ENCODE measurements around the gene LCNL1.

The LCNL1 gene

GRCh38 chr9:137007108-137007815, 24.5 kb downstream of the LCNL1 start:
- Histone ChIP-seq H3F3A (ENCODE audit: low read depth) (no peaks in the 10 kb centered on the region), H4K20me1 (ENCODE audit: insufficient read depth, low read length, poor library complexity, severe bottlenecking) (no peaks in the 10 kb centered on the region), H3K4me2 (ENCODE audit: low read depth, low read length, poor library complexity, severe bottlenecking) (no peak overlapping the region), H3K9me2 (replicated peaks; ENCODE audit: low read depth, low read length) (no peaks in the 10 kb centered on the region), H3K36me3 (ENCODE audit: insufficient read depth, low read length) (no peaks in the 10 kb centered on the region), H3K27me3 (ENCODE audit: insufficient read depth, low read length, poor library complexity, severe bottlenecking) (no peaks in the 10 kb centered on the region), H3K4me1 (ENCODE audit: insufficient read depth, low read length, poor library complexity, severe bottlenecking) (no peaks in the 10 kb centered on the region), H2AFZ (ENCODE audit: low read length) (no peak overlapping the region), H3K9me3 (ENCODE audit: insufficient read depth, low read depth, low read length) (no peaks in the 10 kb centered on the region), H3K9ac (ENCODE audit: low read depth, low read length, poor library complexity, severe bottlenecking) (no peak overlapping the region), H3K79me2 (ENCODE audit: insufficient read depth, low read length) (no peaks in the 10 kb centered on the region), H3K4me3 (ENCODE audit: low read length, poor library complexity, severe bottlenecking) (no peak overlapping the region)
- TF ChIP-seq EZH2phosphoT487 (IDR thresholded peaks at IDR 0.05; ENCODE audit: borderline replicate concordance) (no peak), CTCF (conservative IDR thresholded peaks at IDR 0.05; ENCODE audit: low read length) (no peak)

- no peaks in the 10 kb centered on the region for H3F3A ChIP-seq (ENCODE audit: low read depth)
- no peaks in the 10 kb centered on the region for H3K4me1 ChIP-seq (ENCODE audit: insufficient read depth, low read length, poor library complexity, severe bottlenecking)
- TF ChIP-seq EZH2phosphoT487 (IDR thresholded peaks at IDR 0.05; ENCODE audit: borderline replicate concordance): no peak
- TF ChIP-seq CTCF (conservative IDR thresholded peaks at IDR 0.05; ENCODE audit: low read length): no peak
- no peaks in the 10 kb centered on the region for H3K27me3 ChIP-seq (ENCODE audit: insufficient read depth, low read length, poor library complexity, severe bottlenecking)
- H3K9me2 ChIP-seq (replicated peaks; ENCODE audit: low read depth, low read length): no peaks in the 10 kb centered on the region
- H3K4me2 ChIP-seq (ENCODE audit: low read depth, low read length, poor library complexity, severe bottlenecking): no peak overlapping the region
- no peaks in the 10 kb centered on the region for H4K20me1 ChIP-seq (ENCODE audit: insufficient read depth, low read length, poor library complexity, severe bottlenecking)
- no peak overlapping the region for H3K4me3 ChIP-seq (ENCODE audit: low read length, poor library complexity, severe bottlenecking)
- H3K79me2 ChIP-seq (ENCODE audit: insufficient read depth, low read length): no peaks in the 10 kb centered on the region
- no peak overlapping the region for H2AFZ ChIP-seq (ENCODE audit: low read length)
- H3K9me3 ChIP-seq (ENCODE audit: insufficient read depth, low read depth, low read length): no peaks in the 10 kb centered on the region
- no peak overlapping the region for H3K9ac ChIP-seq (ENCODE audit: low read depth, low read length, poor library complexity, severe bottlenecking)
- no peaks in the 10 kb centered on the region for H3K36me3 ChIP-seq (ENCODE audit: insufficient read depth, low read length)
These were observed 25.1 kb downstream of the LCNL1 start for GRCh38 chr9:137007816-137008270.

GRCh38 chr9:137008312-137008711, 25.5 kb downstream of the LCNL1 start:
- TF ChIP-seq EZH2phosphoT487 (IDR thresholded peaks at IDR 0.05; ENCODE audit: borderline replicate concordance) (no peak), CTCF (conservative IDR thresholded peaks at IDR 0.05; ENCODE audit: low read length) (no peak)
- H3K9ac ChIP-seq (ENCODE audit: low read depth, low read length, poor library complexity, severe bottlenecking): no peak overlapping the region
- H2AFZ ChIP-seq (ENCODE audit: low read length): no peak overlapping the region
- no peaks in the 10 kb centered on the region for H3K36me3 ChIP-seq (ENCODE audit: insufficient read depth, low read length)
- no peaks in the 10 kb centered on the region for H3K79me2 ChIP-seq (ENCODE audit: insufficient read depth, low read length)
- no peaks in the 10 kb centered on the region for H3F3A ChIP-seq (ENCODE audit: low read depth)
- H3K9me3 ChIP-seq (ENCODE audit: insufficient read depth, low read depth, low read length): no peaks in the 10 kb centered on the region
- no peaks in the 10 kb centered on the region for H3K9me2 ChIP-seq (replicated peaks; ENCODE audit: low read depth, low read length)
- H4K20me1 ChIP-seq (ENCODE audit: insufficient read depth, low read length, poor library complexity, severe bottlenecking): no peaks in the 10 kb centered on the region
- H3K4me2 ChIP-seq (ENCODE audit: low read depth, low read length, poor library complexity, severe bottlenecking): no peak overlapping the region
- H3K4me3 ChIP-seq (ENCODE audit: low read length, poor library complexity, severe bottlenecking): no peak overlapping the region
- H3K4me1 ChIP-seq (ENCODE audit: insufficient read depth, low read length, poor library complexity, severe bottlenecking): no peaks in the 10 kb centered on the region
- H3K27me3 ChIP-seq (ENCODE audit: insufficient read depth, low read length, poor library complexity, severe bottlenecking): no peaks in the 10 kb centered on the region

All from Loucy (cell line).